Upper lobe of left lung (tissue), 4 donors: ENCODE data around the gene CD99L2.

Source experiments
- POLR2AphosphoS5 ChIP-seq, 2 donors: sonication (generic); formaldehyde crosslinking; IDR thresholded peaks; one replicate each; pipeline ENCODE4 v1.5.1; 2017; ENCODE audit warnings: antibody characterized with exemption in 2 of 2
- TF ChIP-seq, protein P1 (sequence below), 6 experiments: fragments of 450-650 bp in 4 of 6; fragments of 200-600 bp in 2 of 6; sonication (generic) in 2 of 6; IDR thresholded peaks; one replicate each; pipeline ENCODE4 v1.5.1; 2016 to 2019; ENCODE audit warnings: antibody characterized with exemption in 6 of 6

- TF ChIP-seq, protein P1, sequence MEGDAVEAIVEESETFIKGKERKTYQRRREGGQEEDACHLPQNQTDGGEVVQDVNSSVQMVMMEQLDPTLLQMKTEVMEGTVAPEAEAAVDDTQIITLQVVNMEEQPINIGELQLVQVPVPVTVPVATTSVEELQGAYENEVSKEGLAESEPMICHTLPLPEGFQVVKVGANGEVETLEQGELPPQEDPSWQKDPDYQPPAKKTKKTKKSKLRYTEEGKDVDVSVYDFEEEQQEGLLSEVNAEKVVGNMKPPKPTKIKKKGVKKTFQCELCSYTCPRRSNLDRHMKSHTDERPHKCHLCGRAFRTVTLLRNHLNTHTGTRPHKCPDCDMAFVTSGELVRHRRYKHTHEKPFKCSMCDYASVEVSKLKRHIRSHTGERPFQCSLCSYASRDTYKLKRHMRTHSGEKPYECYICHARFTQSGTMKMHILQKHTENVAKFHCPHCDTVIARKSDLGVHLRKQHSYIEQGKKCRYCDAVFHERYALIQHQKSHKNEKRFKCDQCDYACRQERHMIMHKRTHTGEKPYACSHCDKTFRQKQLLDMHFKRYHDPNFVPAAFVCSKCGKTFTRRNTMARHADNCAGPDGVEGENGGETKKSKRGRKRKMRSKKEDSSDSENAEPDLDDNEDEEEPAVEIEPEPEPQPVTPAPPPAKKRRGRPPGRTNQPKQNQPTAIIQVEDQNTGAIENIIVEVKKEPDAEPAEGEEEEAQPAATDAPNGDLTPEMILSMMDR (IDR thresholded peaks at IDR 0.05), result no peak
- TF ChIP-seq POLR2AphosphoS5 (IDR thresholded peaks at IDR 0.05), result no peak
These were observed 125.4 kb downstream of the CD99L2 start for GRCh38 chrX:150773117-150773516.
